H9 (cell line): ENCODE measurements around the gene ZNF281. TPM values are rescaled to one million over a fixed set of nuclear protein-coding genes. Genes with fewer than 3 reads are reported as not detected.

Experiments used
- DNase-seq: peaks from one replicate; pipeline ENCODE4 v3.0.0-alpha.2; 2017
- H2AFZ ChIP-seq: one replicate; pipeline ENCODE4 v1.6.1; 2013; ENCODE audit warnings: mild to moderate bottlenecking, low read length, control low read depth, moderate library complexity
- H2AK5ac ChIP-seq: 2 replicates; pipeline ENCODE4 v1.6.1; 2013; ENCODE audit warnings: low read length, control low read depth, mixed read lengths; ENCODE audit not compliant: insufficient read length
- H2BK120ac ChIP-seq: one replicate; pipeline ENCODE4 v1.6.1; 2013; ENCODE audit warnings: low read depth, mild to moderate bottlenecking, low read length, control low read depth, inconsistent platforms; ENCODE audit not compliant: poor library complexity, severe bottlenecking
- H2BK12ac ChIP-seq: 2 replicates; pipeline ENCODE4 v1.6.1; 2013; ENCODE audit warnings: low read length, control low read depth, mixed read lengths, low read depth; ENCODE audit not compliant: insufficient read length
- H2BK15ac ChIP-seq: 2 replicates; pipeline ENCODE4 v1.6.1; 2013; ENCODE audit warnings: low read depth, low read length, control low read depth
- H2BK20ac ChIP-seq: one replicate; pipeline ENCODE4 v1.6.1; 2013; ENCODE audit warnings: low read depth, mild to moderate bottlenecking, low read length, control low read depth, inconsistent platforms; ENCODE audit not compliant: poor library complexity, severe bottlenecking
- H2BK5ac ChIP-seq: 2 replicates; pipeline ENCODE4 v1.6.1; 2013; ENCODE audit warnings: low read length, control low read depth, mixed read lengths; ENCODE audit not compliant: insufficient read length
- H3K14ac ChIP-seq: 2 replicates; pipeline ENCODE4 v1.6.1; 2013; ENCODE audit warnings: low read length, control low read depth; ENCODE audit not compliant: insufficient read depth
- H3K18ac ChIP-seq: 2 replicates; pipeline ENCODE4 v1.6.1; 2013; ENCODE audit warnings: low read depth, mild to moderate bottlenecking, mixed read lengths, low read length, control low read depth; ENCODE audit not compliant: insufficient read length
- H3K23ac ChIP-seq: 2 replicates; pipeline ENCODE4 v1.6.1; 2013; ENCODE audit warnings: low read length, control low read depth, mixed read lengths, low read depth; ENCODE audit not compliant: insufficient read length
- H3K23me2 ChIP-seq: 2 replicates; pipeline ENCODE4 v1.6.1; 2013; ENCODE audit warnings: low read depth, mild to moderate bottlenecking, mixed read lengths, low read length, control low read depth; ENCODE audit not compliant: insufficient read length, poor library complexity, severe bottlenecking
- H3K27ac ChIP-seq: 2 replicates; pipeline ENCODE4 v1.5.1; 2013; ENCODE audit warnings: low read length, control low read depth, mixed read lengths, low read depth; ENCODE audit not compliant: insufficient read length
- H3K27me3 ChIP-seq: 2 replicates; pipeline ENCODE4 v1.6.1; 2013; ENCODE audit warnings: low read length, control low read depth, inconsistent platforms; ENCODE audit not compliant: insufficient read depth
- H3K4ac ChIP-seq: 2 replicates; pipeline ENCODE4 v1.6.1; 2013; ENCODE audit warnings: low read depth, mild to moderate bottlenecking, control low read depth, inconsistent platforms, low read length, moderate library complexity
- H3K4me1 ChIP-seq: 2 replicates; pipeline ENCODE4 v1.6.1; 2013; ENCODE audit warnings: low read length, control low read depth, inconsistent platforms; ENCODE audit not compliant: insufficient read depth
- H3K4me2 ChIP-seq: 2 replicates; pipeline ENCODE4 v1.6.1; 2013; ENCODE audit warnings: low read length, control low read depth, mixed read lengths; ENCODE audit not compliant: insufficient read length, insufficient read depth
- H3K56ac ChIP-seq: 2 replicates; pipeline ENCODE4 v1.6.1; 2013; ENCODE audit warnings: low read depth, mild to moderate bottlenecking, mixed read lengths, low read length, control low read depth; ENCODE audit not compliant: insufficient read length
- H3K79me1 ChIP-seq: 2 replicates; pipeline ENCODE4 v1.6.1; 2013; ENCODE audit warnings: low read depth, mild to moderate bottlenecking, moderate library complexity, low read length, control low read depth, inconsistent platforms; ENCODE audit not compliant: insufficient read depth, poor library complexity, severe bottlenecking
- H3K79me2 ChIP-seq: 2 replicates; pipeline ENCODE4 v1.6.1; 2013; ENCODE audit warnings: low read length, control low read depth, inconsistent platforms; ENCODE audit not compliant: insufficient read depth
- H3K9ac ChIP-seq: 2 replicates; pipeline ENCODE4 v1.6.1; 2013; ENCODE audit warnings: low read length, control low read depth, mixed read lengths; ENCODE audit not compliant: insufficient read length; ENCODE audit errors: extremely low read depth
- H3K9me3 ChIP-seq: one replicate; pipeline ENCODE4 v1.6.1; 2013; ENCODE audit warnings: low read depth, low read length, inconsistent platforms; ENCODE audit not compliant: control insufficient read depth
- H3T11ph ChIP-seq: one replicate; pipeline ENCODE4 v1.6.1; 2013; ENCODE audit warnings: mild to moderate bottlenecking, low read length, control low read depth, inconsistent platforms
- H4K20me1 ChIP-seq: one replicate; pipeline ENCODE4 v1.6.1; 2013; ENCODE audit not compliant: control insufficient read depth, insufficient read length, insufficient read depth
- H4K5ac ChIP-seq: 2 replicates; pipeline ENCODE4 v1.6.1; 2013; ENCODE audit warnings: low read depth, mild to moderate bottlenecking, mixed read lengths, low read length, control low read depth; ENCODE audit not compliant: insufficient read length
- H4K8ac ChIP-seq: replicated peaks from 2 replicates; pipeline ENCODE4 v1.6.1; 2013; ENCODE audit warnings: low read length, control low read depth, mixed read lengths, low read depth; ENCODE audit not compliant: insufficient read length
- H4K91ac ChIP-seq: 2 replicates; pipeline ENCODE4 v1.6.1; 2013; ENCODE audit warnings: low read depth, mild to moderate bottlenecking, moderate library complexity, mixed read lengths, low read length, control low read depth; ENCODE audit not compliant: insufficient read length
- H3K27ac Mint-ChIP-seq, 3 experiments: 2 replicates in 2 of 3; 3 replicates in 1 of 3; pipeline ENCODE4 v1.8.0; 2020 to 2021; ENCODE audit warnings: mixed read lengths in 3 of 3, mild to moderate bottlenecking in 1 of 3, moderate library complexity in 1 of 3
- H3K27me3 Mint-ChIP-seq: 2 replicates; pipeline ENCODE4 v1.8.0; 2021; ENCODE audit warnings: low read depth, mild to moderate bottlenecking, moderate library complexity, mixed read lengths
- H3K36me3 Mint-ChIP-seq, 3 experiments: 2 replicates in 2 of 3; 3 replicates in 1 of 3; pipeline ENCODE4 v1.8.0; 2020 to 2021; ENCODE audit warnings: low read depth in 3 of 3, mixed read lengths in 3 of 3; ENCODE audit not compliant: insufficient read depth in 1 of 3
- H3K4me1 Mint-ChIP-seq, 2 experiments: 2 replicates each; pipeline ENCODE4 v1.8.0; 2020; ENCODE audit warnings: mixed read lengths in 2 of 2
- H3K4me3 Mint-ChIP-seq, 2 experiments: 2 replicates in 1 of 2; 3 replicates in 1 of 2; pipeline ENCODE4 v1.8.0; 2020 to 2021; ENCODE audit warnings: mild to moderate bottlenecking in 2 of 2, mixed read lengths in 2 of 2, moderate library complexity in 1 of 2
- H3K9me3 Mint-ChIP-seq, 2 experiments: 2 replicates in 1 of 2; 3 replicates in 1 of 2; pipeline ENCODE4 v1.8.0; 2020; ENCODE audit warnings: mild to moderate bottlenecking in 2 of 2, mixed read lengths in 2 of 2, moderate library complexity in 1 of 2
- CTCF ChIP-seq: fragments of 200-600 bp; sonication (generic); conservative IDR thresholded peaks from 3 replicates; pipeline ENCODE4 v1.8.0; 2021; ENCODE audit warnings: antibody characterized with exemption, mild to moderate bottlenecking
- WGBS: extraction: QIAGEN DNeasy Blood & Tissue Kit; methylation state at CpG from one replicate; pipeline ENCODE4 v1.1.7; 2013; ENCODE audit warnings: missing lambda C conversion rate, low lambda C conversion rate, mixed read lengths; ENCODE audit not compliant: insufficient read length; ENCODE audit errors: extremely low coverage; 5-methylcytosine and 5-hydroxymethylcytosine counted together
- total RNA-seq: library from RNA; stranded (reverse); gene quantifications from 2 replicates; pipeline ENCODE4 v1.2.1, GENCODE V29; 2021

Gene ZNF281
- total RNA-seq, 1 experiment from 2014 or later: 75.2 TPM

GRCh38 chr1:200427744-200428143 lies 17.9 kb upstream of the ZNF281 start:
- H3K27me3 ChIP-seq: no peaks in the 10 kb centered on the region
- H3K14ac ChIP-seq: no peak overlapping the region

More at GRCh38 chr1:200427744-200428143, 17.9 kb upstream of the ZNF281 start:
- Histone ChIP-seq H3K4me2 (no peak overlapping the region), H4K8ac (no peak overlapping the region), H2BK15ac (no peak overlapping the region), H3K23ac (no peak overlapping the region), H4K91ac (no peak overlapping the region), H4K20me1 (no peaks in the 10 kb centered on the region), H2AFZ (no peak overlapping the region), H2AK5ac (no peak overlapping the region), H3K4me1 (no peaks in the 10 kb centered on the region), H3K18ac (no peak overlapping the region), H4K5ac (no peak overlapping the region), H2BK5ac (no peak overlapping the region), H3K27ac (no peak overlapping the region), H3K56ac (no peak overlapping the region), H3K4ac (no peak overlapping the region), H2BK20ac (no peak overlapping the region), H2BK120ac (no peak overlapping the region), H2BK12ac (no peak overlapping the region), H3T11ph (no peak overlapping the region), H3K79me2 (peaks cover 1% of the 10 kb centered on the region; the same call in 1 of the 2 replicates), H3K9me3 (no peaks in the 10 kb centered on the region), H3K79me1 (peaks cover 15% of the 10 kb centered on the region), H3K9ac (no peak overlapping the region), H3K23me2 (no peaks in the 10 kb centered on the region)
- Mint-ChIP-seq H3K4me3 (no peak overlapping the region), H3K27me3 (no peaks in the 10 kb centered on the region), H3K9me3 (no peaks in the 10 kb centered on the region; a peak in 1 of 5 replicates), H3K36me3 (peaks cover 27 to 36% (median 28%) of the 10 kb centered on the region in 3 experiments), H3K4me1 (peaks cover 4 to 7% of the 10 kb centered on the region in 2 experiments; a peak in 3 of 4 replicates), H3K27ac (peak overlapping the region; percentile 29 to 74 (median 56); a peak in 4 of 7 replicates)
- no peak for TF ChIP-seq CTCF
- no CpG with 5 or more reads among the region's 5 CpGs for WGBS
- no peak for DNase-seq
